IPS-15b (cell line): ENCODE measurements around the gene CLUH.
"Not testable (repeated sequence)": the region's sequence is repeated elsewhere in the genome, so short reads cannot be mapped to it uniquely, and the experiment has no call there.

Source experiments
- H3K27me3 ChIP-seq: one replicate; pipeline ENCODE4 v1.6.1; 2013; ENCODE audit warnings: low read length; ENCODE audit not compliant: control insufficient read depth, insufficient read depth
- H3K36me3 ChIP-seq: one replicate; pipeline ENCODE4 v1.6.1; 2013; ENCODE audit warnings: low read length; ENCODE audit not compliant: control insufficient read depth, insufficient read depth
- H3K4me1 ChIP-seq: one replicate; pipeline ENCODE4 v1.6.1; 2013; ENCODE audit warnings: mild to moderate bottlenecking, low read length; ENCODE audit not compliant: control insufficient read depth, insufficient read depth
- H3K4me3 ChIP-seq: one replicate; pipeline ENCODE4 v1.5.1; 2013; ENCODE audit warnings: low read depth, low read length
- H3K9ac ChIP-seq: one replicate; pipeline ENCODE4 v1.6.1; 2013; ENCODE audit warnings: low read depth, mild to moderate bottlenecking, low read length
- H3K9me3 ChIP-seq: one replicate; pipeline ENCODE4 v1.6.1; 2013; ENCODE audit warnings: mild to moderate bottlenecking, low read length; ENCODE audit not compliant: control insufficient read depth, insufficient read depth

The CLUH gene

DNA sequence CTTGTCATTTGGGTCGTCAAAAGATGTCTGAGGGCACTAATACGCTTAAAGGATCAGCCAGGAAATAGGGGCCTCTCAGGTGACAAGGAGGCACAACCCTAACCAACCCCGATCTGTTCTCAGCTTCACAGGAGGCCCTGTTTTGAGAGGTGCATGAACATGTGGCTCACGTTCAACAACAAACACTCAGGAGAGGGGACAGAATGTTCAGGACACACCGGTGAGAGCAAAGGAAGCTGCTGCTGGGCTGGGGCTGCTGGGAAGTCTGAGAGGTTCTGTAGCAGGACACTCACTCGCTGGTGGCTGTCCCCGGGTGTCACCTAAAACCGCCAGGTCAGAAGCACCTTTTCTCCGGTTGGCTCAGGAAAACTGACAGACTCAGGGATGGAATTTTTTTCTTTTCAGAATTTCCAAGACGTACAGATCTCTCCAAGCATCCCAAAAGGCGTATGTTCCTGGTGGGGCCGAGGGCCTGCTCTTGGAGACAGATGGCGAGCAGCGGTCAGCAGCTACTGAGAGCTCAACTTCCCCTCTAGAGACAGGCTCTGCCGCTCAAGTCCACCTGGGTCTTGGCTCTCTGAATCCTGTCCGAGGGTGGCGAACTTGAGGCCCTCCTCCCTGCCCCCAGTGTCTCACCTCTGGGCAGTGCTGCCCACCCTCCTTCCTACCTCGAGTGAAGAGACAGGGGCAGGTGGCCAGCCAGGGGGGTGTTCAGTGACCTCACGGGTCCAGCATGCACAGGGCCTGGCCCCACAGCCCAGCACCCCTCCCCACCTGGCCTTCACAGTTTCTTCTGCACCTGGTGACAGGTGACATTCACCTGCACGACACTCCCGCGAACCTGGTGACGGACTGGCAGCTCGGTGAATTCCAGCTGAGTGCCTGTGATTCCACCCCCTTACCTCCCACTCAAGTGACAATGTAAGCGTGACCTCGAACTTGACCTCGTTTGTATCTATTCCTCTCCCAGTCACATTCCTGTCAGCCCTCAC is 22.9 kb downstream of the CLUH start:
- H3K9ac ChIP-seq = no peak overlapping the region

DNA sequence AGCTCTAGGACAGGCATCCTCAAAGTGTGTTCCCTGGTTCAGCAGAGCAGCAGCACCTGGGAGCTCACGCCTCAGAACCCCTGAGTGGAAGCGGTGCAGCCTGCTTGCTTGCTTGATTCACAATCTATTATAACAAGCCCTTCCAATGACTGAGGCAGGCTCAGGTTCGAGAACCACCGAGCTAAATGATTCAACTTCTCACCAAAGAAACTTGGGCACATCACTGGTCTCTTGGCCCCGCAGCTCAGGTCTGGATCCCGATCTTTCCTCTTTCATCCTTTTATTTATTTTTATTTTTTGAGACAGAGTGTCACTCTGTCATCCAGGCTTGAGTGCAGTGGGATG is 24.5 kb downstream of the CLUH start:
- Histone ChIP-seq H3K9me3 (no peaks in the 10 kb centered on the region), H3K36me3 (peaks cover 11% of the 10 kb centered on the region), H3K4me1 (no peaks in the 10 kb centered on the region), H3K4me3 (no peak overlapping the region), H3K9ac (no peak overlapping the region), H3K27me3 (no peaks in the 10 kb centered on the region)

More for the DNA sequence above, 22.9 kb downstream of the CLUH start:
- Histone ChIP-seq H3K27me3 (no peaks in the 10 kb centered on the region), H3K4me3 (no peak overlapping the region), H3K36me3 (peaks cover 19% of the 10 kb centered on the region), H3K9me3 (no peaks in the 10 kb centered on the region), H3K4me1 (no peaks in the 10 kb centered on the region)

DNA sequence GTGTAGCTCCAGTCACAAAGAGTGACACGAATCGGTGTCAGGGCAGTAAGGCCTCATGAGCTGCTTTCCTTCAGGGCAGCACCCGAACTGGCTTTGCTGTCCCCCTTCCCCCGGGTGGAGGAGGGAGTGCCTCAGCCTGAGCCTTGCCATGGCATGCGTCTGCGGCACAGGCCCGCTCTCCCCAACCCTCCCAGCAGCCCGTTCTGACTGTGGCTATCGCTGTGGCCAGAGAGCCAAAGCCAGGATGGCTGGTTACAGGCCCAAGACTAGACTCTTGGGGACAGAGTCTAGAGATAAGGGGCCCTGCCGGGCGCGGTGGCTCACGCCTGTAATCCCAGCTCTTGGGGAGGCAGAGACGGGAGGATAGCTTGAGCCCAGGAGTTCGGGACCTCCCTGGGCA is 25.9 kb downstream of the CLUH start:
- Histone ChIP-seq H3K27me3 (no peaks in the 10 kb centered on the region), H3K4me1 (no peaks in the 10 kb centered on the region), H3K9me3 (no peaks in the 10 kb centered on the region), H3K4me3 (no peak overlapping the region), H3K36me3 (peaks cover 11% of the 10 kb centered on the region), H3K9ac (no peak overlapping the region)

DNA sequence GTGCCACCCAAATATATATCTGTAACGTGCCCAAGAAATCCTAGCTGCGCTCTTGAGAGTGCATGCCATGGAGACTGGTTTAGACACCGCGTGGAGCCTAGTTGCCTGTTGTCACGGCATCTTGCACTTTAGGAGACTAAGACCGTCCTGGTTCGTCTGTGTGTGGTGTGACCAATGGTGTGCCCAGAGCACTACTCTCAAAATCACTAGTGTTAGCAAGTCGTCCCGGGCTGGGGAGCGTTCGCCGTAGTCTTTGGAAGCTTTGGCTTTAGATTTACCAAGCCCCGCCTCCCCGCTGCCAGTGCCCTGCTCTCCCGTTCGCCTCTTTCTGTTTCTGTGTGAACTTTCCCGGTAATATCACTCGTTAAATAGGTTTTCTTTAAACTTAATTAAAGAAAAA is 27.0 kb downstream of the CLUH start:
- no peak overlapping the region for H3K4me3 ChIP-seq
- no peaks in the 10 kb centered on the region for H3K4me1 ChIP-seq
- no peak overlapping the region for H3K9ac ChIP-seq
- H3K9me3 ChIP-seq = no peaks in the 10 kb centered on the region
- peaks cover 12% of the 10 kb centered on the region for H3K36me3 ChIP-seq
- no peaks in the 10 kb centered on the region for H3K27me3 ChIP-seq

DNA sequence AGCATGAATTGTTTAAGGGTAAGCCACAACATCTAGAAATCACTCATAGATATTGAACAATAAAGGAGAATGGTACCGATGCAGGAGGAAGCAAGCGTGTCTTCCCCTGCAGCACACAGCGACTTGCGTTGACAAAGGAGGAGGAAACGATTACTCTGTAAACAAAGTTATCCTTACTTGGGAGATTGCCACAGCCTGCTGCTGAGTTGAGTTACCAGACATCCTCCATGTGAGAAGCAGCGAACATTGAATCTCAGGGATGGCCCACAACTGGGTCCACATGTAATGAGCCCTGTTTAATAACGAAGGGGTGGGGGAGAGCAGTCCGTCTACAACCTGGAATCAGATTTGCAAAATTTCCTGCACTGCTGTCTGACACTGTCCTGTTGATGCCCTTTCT is 27.7 kb downstream of the CLUH start:
- Histone ChIP-seq H3K4me1 (no peaks in the 10 kb centered on the region), H3K36me3 (peaks cover 12% of the 10 kb centered on the region), H3K4me3 (no peak overlapping the region), H3K27me3 (no peaks in the 10 kb centered on the region), H3K9me3 (no peaks in the 10 kb centered on the region), H3K9ac (no peak overlapping the region)

DNA sequence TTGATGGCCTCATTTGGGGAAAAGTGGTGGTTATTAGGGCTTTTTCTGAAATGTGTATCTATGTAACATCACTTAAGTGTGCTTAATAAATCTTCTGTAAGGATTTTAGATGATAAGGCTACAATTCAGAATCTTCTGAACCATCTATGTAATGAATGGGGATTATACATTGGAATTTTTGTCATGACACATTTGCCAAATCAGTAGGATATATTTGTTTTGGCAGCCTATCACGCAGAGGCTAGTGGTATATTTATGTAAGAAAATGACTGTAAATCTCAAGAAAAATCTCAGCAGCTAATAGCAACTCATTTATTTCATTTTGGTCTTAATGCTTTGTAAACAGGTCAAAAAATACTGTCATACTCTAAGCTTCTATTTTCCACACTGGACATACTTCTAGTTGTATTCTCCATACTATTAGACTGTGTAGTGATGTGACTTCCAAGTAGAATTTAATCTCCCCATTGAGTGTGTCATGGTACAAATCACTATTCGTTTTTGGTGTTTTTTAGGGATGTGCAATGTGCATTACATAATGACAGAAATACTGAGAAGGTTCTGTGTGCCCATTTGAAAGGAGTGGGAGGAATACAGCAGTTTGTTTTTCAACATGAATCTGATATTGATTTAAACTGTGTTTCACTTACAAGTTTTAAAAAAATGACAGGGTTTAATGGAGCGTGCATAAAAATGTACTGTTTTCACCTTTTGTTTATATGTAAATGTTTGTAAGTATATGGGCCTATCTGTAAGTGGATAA is 29.2 kb downstream of the CLUH start:
- Histone ChIP-seq H3K27me3 (no peaks in the 10 kb centered on the region), H3K4me1 (no peaks in the 10 kb centered on the region), H3K9ac (no peak overlapping the region), H3K9me3 (no peaks in the 10 kb centered on the region), H3K36me3 (peaks cover 12% of the 10 kb centered on the region), H3K4me3 (no peak overlapping the region)

DNA sequence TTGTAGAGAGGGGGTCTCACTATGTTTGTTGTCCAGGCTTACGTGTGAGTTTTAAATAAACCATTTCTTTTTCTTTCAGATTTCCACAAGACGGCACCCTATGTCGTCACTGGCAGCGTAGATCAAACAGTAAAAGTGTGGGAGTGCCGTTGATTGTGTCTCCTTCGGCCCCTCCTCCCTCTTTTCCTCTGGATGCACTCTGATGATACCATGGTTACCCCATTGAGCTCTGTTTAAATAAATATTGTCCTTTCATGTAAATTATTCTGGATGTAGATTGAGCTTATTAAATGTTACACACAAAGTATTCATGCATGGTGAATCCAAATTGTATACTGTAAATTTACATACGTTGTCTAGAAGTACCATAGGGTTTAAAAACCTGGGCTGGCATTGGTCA is 29.9 kb downstream of the CLUH start:
- H3K36me3 ChIP-seq = peaks cover 12% of the 10 kb centered on the region
- no peaks in the 10 kb centered on the region for H3K4me1 ChIP-seq
- no peaks in the 10 kb centered on the region for H3K9me3 ChIP-seq
- no peak overlapping the region for H3K9ac ChIP-seq
- no peaks in the 10 kb centered on the region for H3K27me3 ChIP-seq
- H3K4me3 ChIP-seq = no peak overlapping the region

DNA sequence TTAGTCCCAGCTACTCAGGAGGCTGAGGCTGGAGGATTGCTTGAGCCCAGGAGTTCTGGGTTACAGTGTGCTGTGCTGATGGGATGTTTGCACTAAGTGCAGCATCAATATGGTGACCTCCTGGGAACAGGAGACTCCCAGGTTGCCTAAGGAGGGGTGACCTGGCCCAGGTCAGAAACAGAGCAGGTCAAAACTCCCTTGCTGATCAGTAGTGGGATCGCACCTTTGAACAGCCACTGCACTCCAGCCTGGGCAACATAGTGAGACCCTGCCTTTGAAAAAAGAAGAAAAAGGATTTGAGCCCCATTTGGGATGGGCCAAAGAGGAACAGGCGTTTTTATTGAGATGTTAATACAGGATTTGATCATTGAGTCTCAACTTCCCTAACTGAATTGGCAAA is 30.6 kb downstream of the CLUH start:
- H3K27me3 ChIP-seq = no peaks in the 10 kb centered on the region
- H3K4me3 ChIP-seq = no peak overlapping the region
- no peaks in the 10 kb centered on the region for H3K4me1 ChIP-seq
- H3K36me3 ChIP-seq = peaks cover 12% of the 10 kb centered on the region
- H3K9me3 ChIP-seq = no peaks in the 10 kb centered on the region
- no peak overlapping the region for H3K9ac ChIP-seq

DNA sequence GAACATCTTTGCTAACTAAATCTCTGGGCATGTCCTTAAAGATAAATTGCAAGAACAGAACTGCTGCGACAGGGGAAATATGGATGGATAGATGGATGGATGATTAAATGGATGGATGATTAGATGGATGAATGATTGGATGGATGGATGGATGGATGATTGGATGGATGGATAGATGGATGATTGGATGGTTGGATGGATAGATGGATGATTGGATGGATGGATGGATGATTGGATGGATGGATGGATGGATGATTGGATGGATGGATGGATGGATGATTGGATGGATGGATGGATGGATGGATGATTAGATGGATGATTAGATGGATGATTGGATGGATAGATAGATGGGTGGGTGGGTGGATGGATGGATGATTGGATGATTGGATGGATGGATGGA is 32.3 kb downstream of the CLUH start:
- H3K9ac ChIP-seq, H3K9me3 ChIP-seq, H3K4me3 ChIP-seq, H3K4me1 ChIP-seq, H3K27me3 ChIP-seq: not testable (repeated sequence)
- peaks cover 13% of the 10 kb centered on the region for H3K36me3 ChIP-seq

DNA sequence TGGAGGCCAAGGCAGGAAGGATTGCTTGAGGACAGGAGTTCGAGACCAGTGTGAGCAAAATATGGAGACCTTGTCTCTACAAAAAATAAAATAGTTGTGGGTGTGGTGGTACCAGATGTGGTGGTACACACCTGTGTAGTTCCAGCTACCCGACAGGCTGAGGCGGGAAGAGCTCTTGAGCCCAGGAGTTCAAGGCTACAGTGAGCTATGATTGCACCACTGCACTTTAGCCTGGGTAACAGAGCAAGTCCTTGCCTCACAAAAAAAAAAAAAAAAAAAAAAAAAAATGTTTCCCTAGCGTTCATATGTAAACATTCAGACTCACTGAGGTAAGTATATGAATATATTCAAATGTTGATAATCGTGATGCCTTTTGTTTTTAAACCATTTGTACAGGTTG is 39.5 kb downstream of the CLUH start:
- Histone ChIP-seq H3K9me3 (no peaks in the 10 kb centered on the region), H3K4me3 (no peak overlapping the region), H3K27me3 (no peaks in the 10 kb centered on the region), H3K4me1 (no peaks in the 10 kb centered on the region), H3K9ac (no peak overlapping the region), H3K36me3 (peaks cover 13% of the 10 kb centered on the region)

DNA sequence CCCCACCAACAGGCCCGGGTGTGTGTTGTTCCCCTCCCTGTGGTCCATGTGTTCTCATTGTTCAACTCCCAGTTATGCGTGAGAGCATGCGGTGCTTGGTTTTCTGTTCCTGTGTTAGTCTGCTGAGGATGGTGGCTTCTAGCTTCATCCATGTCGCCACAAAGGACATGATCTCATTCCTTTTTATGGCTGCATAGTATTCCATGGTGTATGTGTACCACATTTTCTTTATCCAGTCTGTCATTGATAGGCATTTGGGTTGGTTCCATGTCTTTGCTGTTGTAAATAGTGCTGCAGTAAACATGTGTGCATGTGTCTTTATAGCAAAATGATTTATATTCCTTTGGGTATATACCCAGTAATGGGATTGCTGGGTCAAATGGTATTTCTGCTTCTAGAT is 51.2 kb downstream of the CLUH start:
- H3K9me3 ChIP-seq, H3K4me1 ChIP-seq, H3K36me3 ChIP-seq, H3K4me3 ChIP-seq, H3K9ac ChIP-seq, H3K27me3 ChIP-seq: not testable (repeated sequence)

DNA sequence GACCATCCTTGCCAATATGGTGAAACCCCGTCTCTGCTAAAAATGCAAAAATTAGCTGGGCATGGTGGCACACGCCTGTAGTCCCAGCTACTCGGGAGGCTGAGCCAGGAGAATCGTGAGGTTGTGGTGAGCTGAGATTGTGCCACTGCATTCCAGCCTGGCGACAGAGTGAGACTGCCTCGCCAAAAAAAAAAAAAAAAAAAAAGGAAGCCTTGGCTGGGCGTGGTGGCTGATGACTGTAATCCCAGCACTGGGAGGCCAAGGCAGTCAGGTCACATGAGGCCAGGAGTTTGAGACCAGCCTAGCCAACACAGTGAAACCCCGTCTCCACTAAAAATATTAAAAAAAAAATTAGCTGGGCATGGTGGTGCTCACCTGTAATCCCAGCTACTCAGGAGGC is 52.2 kb downstream of the CLUH start:
- H3K4me3 ChIP-seq, H3K4me1 ChIP-seq, H3K9ac ChIP-seq, H3K36me3 ChIP-seq, H3K9me3 ChIP-seq, H3K27me3 ChIP-seq: not testable (repeated sequence)
